ENCODE data around the gene GPR137C.
"Not testable (repeated sequence)": the region's sequence is repeated elsewhere in the genome, so short reads cannot be mapped to it uniquely, and the experiment has no call there.

GPR137C gene

DNA sequence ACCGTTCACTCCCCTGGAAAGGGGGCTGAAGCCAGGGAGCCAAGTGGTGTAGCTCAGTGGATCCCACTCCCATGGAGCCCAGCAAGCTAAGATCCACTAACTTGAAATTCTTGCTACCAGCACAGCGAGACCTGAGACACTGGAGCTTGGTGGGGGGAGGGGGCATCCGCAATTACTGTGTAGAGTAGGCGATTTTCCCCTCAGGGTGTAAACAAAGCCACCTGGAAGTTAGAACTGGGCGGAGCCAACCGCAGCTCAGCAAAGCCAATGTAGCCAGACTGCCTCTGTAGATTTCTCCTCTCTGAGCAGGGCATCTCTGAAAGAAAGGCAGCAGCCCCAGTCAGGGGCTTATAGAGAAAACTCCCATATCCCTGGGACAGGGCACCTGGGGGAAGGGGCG lies 15.8 kb downstream of the GPR137C start:
- DNase-seq, result not testable (repeated sequence)

- no peak for DNase-seq
Observed at GRCh38 chr14:52575858-52576257, 23.2 kb downstream of the GPR137C start.

- no peak for DNase-seq
Observed at GRCh38 chr14:52583544-52583943, 30.9 kb downstream of the GPR137C start.

DNA sequence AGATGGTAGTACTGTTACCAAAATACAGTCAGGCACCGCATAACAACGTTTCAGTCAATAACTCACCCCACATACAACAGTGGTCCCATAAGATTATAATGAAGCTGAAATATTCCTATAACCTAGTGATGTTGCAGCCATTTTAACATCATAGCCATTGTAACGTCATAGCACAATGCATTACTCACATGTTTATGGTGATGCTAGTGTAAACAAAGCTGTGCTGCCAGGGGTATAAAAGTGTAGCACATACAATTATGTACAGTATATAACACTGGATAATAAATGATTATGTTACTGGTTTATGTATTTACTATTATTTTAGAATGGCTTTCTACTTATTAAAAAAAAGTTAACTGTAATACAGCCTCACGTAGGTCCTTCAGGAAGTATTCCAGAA lies 37.0 kb downstream of the GPR137C start:
- DNase-seq, result no peak

- DNase-seq, result no peak
Observed at GRCh38 chr14:52590318-52590717, 37.7 kb downstream of the GPR137C start.

DNA sequence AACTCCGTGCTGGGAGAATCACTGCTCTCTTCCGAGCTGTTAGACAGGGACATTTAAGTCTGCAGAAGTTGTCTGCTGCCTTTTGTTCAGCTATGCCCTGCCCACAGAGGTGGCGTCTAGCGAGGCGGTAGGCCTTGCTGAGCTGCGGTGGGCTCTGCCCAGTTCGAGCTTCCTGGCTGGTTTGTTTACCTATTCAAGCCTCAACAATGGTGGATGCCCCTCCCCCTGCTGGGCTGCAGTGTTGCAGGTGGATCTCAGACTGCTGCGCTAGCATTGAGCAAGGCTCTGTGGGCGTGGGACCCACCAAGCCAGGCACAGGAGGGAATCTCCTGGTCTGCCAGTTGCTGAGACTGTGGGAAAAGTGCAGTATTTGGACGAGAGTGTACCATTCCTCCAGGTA lies 43.7 kb downstream of the GPR137C start:
- DNase-seq, result no peak

GRCh38 chr14:52596861-52597260 lies 44.2 kb downstream of the GPR137C start:
- DNase-seq, result no peak

DNA sequence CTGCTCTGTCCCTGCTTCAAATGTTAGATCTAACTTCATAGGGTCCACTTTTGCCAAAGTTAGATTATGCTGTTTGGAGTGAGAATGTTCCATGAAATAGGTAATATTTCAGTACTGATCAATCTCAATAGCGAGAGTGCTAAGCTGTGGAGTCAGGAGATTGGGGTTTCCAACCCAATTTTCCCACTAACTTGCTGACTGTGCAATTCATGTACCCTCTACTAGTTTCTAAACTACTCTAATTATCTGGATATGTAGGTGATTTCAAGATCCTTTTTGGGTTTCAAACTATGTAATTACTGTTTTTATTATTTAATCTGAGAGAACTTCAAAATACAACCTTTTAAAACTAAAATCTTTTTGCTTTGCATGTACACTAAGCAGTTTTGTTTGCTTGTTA lies 45.9 kb downstream of the GPR137C start:
- DNase-seq, result no peak

- DNase-seq, result no peak
Observed at GRCh38 chr14:52599974-52600373, 47.3 kb downstream of the GPR137C start.

GRCh38 chr14:52602131-52602530 lies 49.5 kb downstream of the GPR137C start:
- no peak for DNase-seq

- no peak for DNase-seq
Observed at GRCh38 chr14:52607061-52607460, 54.4 kb downstream of the GPR137C start.

- DNase-seq, result no peak
Observed at GRCh38 chr14:52609445-52610044, 56.9 kb downstream of the GPR137C start.

DNA sequence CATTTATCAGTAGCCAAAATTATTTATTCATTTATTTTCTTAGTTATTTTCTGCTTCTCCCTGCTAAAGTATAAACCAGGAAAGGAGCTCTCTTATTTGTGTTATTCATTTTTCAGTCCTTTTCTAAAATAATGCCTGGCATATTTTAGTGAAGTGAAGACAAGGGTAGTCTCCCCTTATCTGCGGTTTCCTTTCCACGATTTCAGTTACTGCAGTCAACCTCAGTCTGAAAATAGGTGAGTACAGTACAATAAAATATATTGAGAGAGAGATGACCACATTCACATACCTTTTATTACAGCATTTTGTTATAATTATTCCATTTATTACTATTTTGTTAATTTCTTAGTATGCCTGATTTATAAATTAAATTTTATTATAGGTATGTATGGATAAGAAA lies 57.6 kb downstream of the GPR137C start:
- no peak for DNase-seq

- DNase-seq, result no peak
Observed at GRCh38 chr14:52618602-52619001, 66.0 kb downstream of the GPR137C start.

GRCh38 chr14:52619687-52620086 lies 67.1 kb downstream of the GPR137C start:
- DNase-seq, result no peak

DNA sequence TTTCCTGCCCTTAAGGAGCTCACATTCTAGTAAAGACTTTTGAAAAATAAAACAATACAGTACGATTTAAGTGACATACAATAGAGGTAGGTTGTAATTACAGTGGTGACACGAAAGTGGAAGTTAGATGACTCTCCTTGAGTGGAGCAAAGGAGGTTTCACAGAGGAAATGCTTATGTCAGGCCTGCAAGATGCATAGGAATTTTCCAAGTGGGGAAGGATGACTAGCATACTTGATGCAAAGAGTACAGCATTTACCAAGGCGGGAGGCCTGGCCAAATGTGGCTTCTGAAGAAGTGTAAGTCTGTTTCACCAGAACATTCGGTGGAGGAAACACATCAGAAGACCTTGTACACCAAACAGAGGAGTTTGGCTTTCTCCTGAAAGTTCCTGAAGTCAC lies 87.5 kb downstream of the GPR137C start:
- peak; percentile 40 for DNase-seq

DNA sequence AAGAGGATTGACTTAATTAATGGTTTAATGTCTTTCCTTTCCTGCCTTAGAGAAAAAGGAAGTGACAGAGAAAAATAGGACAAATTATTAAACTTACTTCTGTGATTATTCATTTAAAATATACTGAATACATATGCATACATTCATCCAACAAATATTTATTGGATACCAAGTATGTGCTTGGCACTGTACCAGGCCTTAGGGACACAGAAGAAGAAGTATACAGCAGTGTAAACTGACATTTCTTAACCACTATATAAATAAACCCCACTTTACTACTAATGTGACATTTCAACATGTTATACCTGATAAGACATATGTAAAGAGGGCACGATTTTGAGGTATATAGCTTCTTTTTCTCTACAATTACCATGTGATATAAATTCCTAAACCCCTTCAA lies 89.1 kb downstream of the GPR137C start:
- no peak for DNase-seq

DNA sequence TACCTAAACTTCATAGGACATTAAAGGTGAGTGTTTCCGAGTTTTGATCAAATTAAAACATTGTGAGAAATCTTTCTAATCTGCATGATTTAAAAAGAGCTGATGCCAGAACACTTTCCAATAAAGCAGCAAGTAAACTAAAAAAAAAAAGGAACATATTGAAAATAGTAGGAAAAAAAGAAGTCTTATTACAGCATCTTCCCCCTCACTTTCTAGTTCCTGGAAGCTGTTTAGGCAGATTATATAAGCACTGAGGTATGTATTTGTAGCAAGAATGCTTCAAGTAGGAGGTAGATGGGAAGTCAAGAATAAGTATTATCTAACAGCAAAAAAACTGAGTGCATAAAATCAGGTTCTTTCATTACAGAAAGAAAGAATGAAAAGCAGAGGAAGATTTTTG lies 96.9 kb downstream of the GPR137C start:
- no peak for DNase-seq

- no peak for DNase-seq
Observed at GRCh38 chr14:52650774-52651173, 98.1 kb downstream of the GPR137C start.

DNA sequence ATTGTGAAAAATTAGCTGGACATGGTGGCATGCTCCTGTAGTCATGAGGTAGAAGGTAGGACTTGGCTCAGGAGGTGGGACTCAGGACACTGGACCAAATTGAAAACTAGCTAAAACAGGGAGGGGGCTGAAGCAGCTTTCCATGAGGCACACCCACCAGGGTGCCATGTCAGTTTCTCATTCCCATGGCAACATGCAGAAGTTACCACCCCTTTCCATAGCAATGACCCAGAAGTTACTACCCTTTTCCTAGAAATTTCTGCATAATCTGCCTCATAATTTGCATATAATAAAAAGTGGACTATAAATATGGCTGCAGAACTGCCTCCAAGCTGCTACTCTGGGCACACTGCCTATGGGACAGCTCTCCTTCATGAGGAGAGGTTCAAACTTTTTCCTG lies 104.3 kb downstream of the GPR137C start:
- no peak for DNase-seq

DNA sequence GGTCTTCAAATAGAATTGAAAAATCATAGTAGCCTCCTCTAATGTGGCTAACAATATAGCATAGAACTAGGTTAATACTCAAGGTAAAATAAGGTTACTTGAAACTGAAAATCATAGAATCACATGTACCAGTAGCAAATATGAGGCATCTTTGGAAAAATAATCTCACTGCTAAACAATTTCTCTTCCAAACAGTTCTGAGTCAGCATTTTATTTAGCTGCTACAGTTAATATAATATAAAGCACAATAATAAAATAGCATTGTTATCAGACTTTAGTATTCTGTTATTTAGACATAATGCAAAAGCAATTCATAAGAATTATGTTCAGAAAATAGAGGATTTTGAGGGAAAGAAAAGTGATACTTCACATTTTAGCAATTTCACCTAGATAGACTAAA lies 107.7 kb downstream of the GPR137C start:
- no peak for DNase-seq

GRCh38 chr14:52660832-52661231 lies 108.2 kb downstream of the GPR137C start:
- DNase-seq, result no peak

DNA sequence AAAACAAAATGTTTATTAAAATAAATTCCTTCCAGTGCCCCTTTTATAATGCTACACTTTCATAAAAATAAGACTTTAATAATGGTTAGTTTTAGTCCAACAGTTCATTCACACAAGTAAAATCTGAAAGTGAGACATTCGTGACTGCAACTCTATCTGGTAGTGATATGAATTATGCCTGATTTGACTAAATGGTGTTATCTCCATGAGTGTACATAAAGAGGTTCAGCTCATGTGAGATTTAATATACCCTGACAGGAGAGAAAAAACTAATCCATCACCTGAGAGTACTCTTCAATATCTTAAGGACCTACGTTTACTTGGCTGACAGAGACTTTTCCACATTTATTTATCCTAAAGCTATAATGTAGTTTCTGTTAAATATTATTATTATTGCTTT lies 108.7 kb downstream of the GPR137C start:
- no peak for DNase-seq

- no peak for DNase-seq
Observed at GRCh38 chr14:52663850-52664249, 111.2 kb downstream of the GPR137C start.

DNA sequence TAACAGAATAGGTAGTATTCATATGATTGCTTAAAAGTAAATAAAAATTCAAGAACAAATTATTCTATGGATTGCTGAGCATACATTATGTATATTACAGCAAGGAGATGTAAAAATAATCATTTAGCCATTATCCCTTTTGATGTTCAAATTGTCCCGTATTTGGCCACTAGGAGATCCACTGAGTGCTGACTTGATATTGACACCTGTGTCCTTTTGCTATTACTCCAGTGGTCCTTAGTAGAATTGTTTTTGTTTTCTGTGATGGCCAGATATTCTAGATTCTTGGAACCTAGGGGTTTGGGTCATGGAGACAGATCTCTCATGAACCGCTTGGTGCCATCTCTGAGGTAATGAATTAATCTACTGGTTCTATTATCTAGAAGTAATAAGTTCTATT lies 126.0 kb downstream of the GPR137C start:
- no peak for DNase-seq
